Measurements from ENCODE around the gene ANKRD6.

Gene ANKRD6

GRCh38 chr6:89574910-89575561 is 142.1 kb downstream of the ANKRD6 start:
- no peak overlapping the region for H4K91ac ChIP-seq (ENCODE audit: low read depth, low read length, poor library complexity)
- no peak overlapping the region for H3K23ac ChIP-seq (ENCODE audit: low read depth, low read length, poor library complexity)
- no peak overlapping the region for H2BK120ac ChIP-seq (ENCODE audit: low read depth, low read length)
- H3K4me3 ChIP-seq (ENCODE audit: low read length in 2 of 2): no peak overlapping the region
- H3K18ac ChIP-seq (ENCODE audit: low read length): no peak overlapping the region
- WGBS, 2 donors (ENCODE audit: extremely low coverage in 2 of 2, insufficient read length in 2 of 2, insufficient replicate concordance in 1 of 2): no CpG with 5 or more reads among the region's 2 CpGs
- no peak overlapping the region for H2AFZ ChIP-seq (ENCODE audit: low read length)
- no peak overlapping the region for H2BK12ac ChIP-seq (ENCODE audit: low read length)
- H3K36me3 ChIP-seq (replicated peaks in 1 of 2; ENCODE audit: control insufficient read depth in 2 of 2, insufficient read depth in 2 of 2, low read length in 2 of 2): peaks cover 0 to under 1% of the 10 kb centered on the region in 2 donors
- no peak overlapping the region for H2BK5ac ChIP-seq (ENCODE audit: low read length)
- H3K4me2 ChIP-seq (ENCODE audit: insufficient read depth, low read length, poor library complexity, severe bottlenecking): no peak overlapping the region
- H3K9me3 ChIP-seq (replicated peaks in 1 of 2; ENCODE audit: control insufficient read depth in 2 of 2, insufficient read depth in 1 of 2, low read depth in 1 of 2, low read length in 2 of 2): no peaks in the 10 kb centered on the region
- no peak overlapping the region for H3K14ac ChIP-seq (ENCODE audit: low read length)
- H3K9ac ChIP-seq (ENCODE audit: low read depth, low read length, poor library complexity): no peak overlapping the region
- no peak overlapping the region for H3K27ac ChIP-seq (replicated peaks; ENCODE audit: low read length)
- H2AK5ac ChIP-seq (ENCODE audit: low read depth, low read length): no peak overlapping the region
- no peak for DNase-seq (ENCODE audit: low spot score)
- no peaks in the 10 kb centered on the region for H3K79me1 ChIP-seq (ENCODE audit: low read depth, low read length)
- no peaks in the 10 kb centered on the region for H3K27me3 ChIP-seq (ENCODE audit: control insufficient read depth in 3 of 3, insufficient read depth in 3 of 3, low read depth in 1 of 3, low read length in 3 of 3)
- no peak overlapping the region for H4K8ac ChIP-seq (ENCODE audit: low read depth, low read length)
- no peak overlapping the region for H2BK15ac ChIP-seq (ENCODE audit: low read length)
- no peak overlapping the region for H3K4ac ChIP-seq (ENCODE audit: low read length)
- H3K4me1 ChIP-seq (ENCODE audit: control insufficient read depth in 2 of 2, insufficient read depth in 1 of 2, low read depth in 1 of 2, low read length in 2 of 2): no peaks in the 10 kb centered on the region

- no peak overlapping the region for H2AK5ac ChIP-seq (ENCODE audit: low read depth, low read length)
- H2AFZ ChIP-seq (ENCODE audit: low read length): no peak overlapping the region
- no peak overlapping the region for H2BK5ac ChIP-seq (ENCODE audit: low read length)
- no peak overlapping the region for H2BK12ac ChIP-seq (ENCODE audit: low read length)
- no peak overlapping the region for H3K23ac ChIP-seq (ENCODE audit: low read depth, low read length, poor library complexity)
- WGBS, 2 donors (ENCODE audit: extremely low coverage in 2 of 2, insufficient read length in 2 of 2, insufficient replicate concordance in 1 of 2): no CpG with 5 or more reads among the region's 2 CpGs
- H2BK15ac ChIP-seq (ENCODE audit: low read length): no peak overlapping the region
- H4K8ac ChIP-seq (ENCODE audit: low read depth, low read length): no peak overlapping the region
- H2BK120ac ChIP-seq (ENCODE audit: low read depth, low read length): no peak overlapping the region
- H3K79me1 ChIP-seq (ENCODE audit: low read depth, low read length): no peaks in the 10 kb centered on the region
- no peaks in the 10 kb centered on the region for H3K36me3 ChIP-seq (replicated peaks in 1 of 2; ENCODE audit: control insufficient read depth in 2 of 2, insufficient read depth in 2 of 2, low read length in 2 of 2)
- no peaks in the 10 kb centered on the region for H3K9me3 ChIP-seq (replicated peaks in 1 of 2; ENCODE audit: control insufficient read depth in 2 of 2, insufficient read depth in 1 of 2, low read depth in 1 of 2, low read length in 2 of 2)
- H3K4me2 ChIP-seq (ENCODE audit: insufficient read depth, low read length, poor library complexity, severe bottlenecking): no peak overlapping the region
- no peaks in the 10 kb centered on the region for H3K27me3 ChIP-seq (ENCODE audit: control insufficient read depth in 3 of 3, insufficient read depth in 3 of 3, low read depth in 1 of 3, low read length in 3 of 3)
- H3K4ac ChIP-seq (ENCODE audit: low read length): no peak overlapping the region
- H3K4me1 ChIP-seq (ENCODE audit: control insufficient read depth in 2 of 2, insufficient read depth in 1 of 2, low read depth in 1 of 2, low read length in 2 of 2): no peaks in the 10 kb centered on the region
- no peak for DNase-seq (ENCODE audit: low spot score)
- H3K4me3 ChIP-seq (ENCODE audit: low read length in 2 of 2): no peak overlapping the region
- H3K9ac ChIP-seq (ENCODE audit: low read depth, low read length, poor library complexity): no peak overlapping the region
- H3K14ac ChIP-seq (ENCODE audit: low read length): no peak overlapping the region
- H4K91ac ChIP-seq (ENCODE audit: low read depth, low read length, poor library complexity): no peak overlapping the region
- no peak overlapping the region for H3K18ac ChIP-seq (ENCODE audit: low read length)
- H3K27ac ChIP-seq (replicated peaks; ENCODE audit: low read length): no peak overlapping the region
Measured at GRCh38 chr6:89575562-89575960, 142.6 kb downstream of the ANKRD6 start.

- Histone ChIP-seq H2BK15ac (ENCODE audit: low read length) (no peak overlapping the region), H2AFZ (ENCODE audit: low read length) (no peak overlapping the region), H3K79me1 (ENCODE audit: low read depth, low read length) (no peaks in the 10 kb centered on the region), H3K4me3 (ENCODE audit: low read length in 2 of 2) (no peak overlapping the region), H3K23ac (ENCODE audit: low read depth, low read length, poor library complexity) (no peak overlapping the region), H4K8ac (ENCODE audit: low read depth, low read length) (no peak overlapping the region), H3K18ac (ENCODE audit: low read length) (peak overlapping the region; percentile 76), H2BK5ac (ENCODE audit: low read length) (no peak overlapping the region), H4K91ac (ENCODE audit: low read depth, low read length, poor library complexity) (no peak overlapping the region), H3K27me3 (ENCODE audit: control insufficient read depth in 3 of 3, insufficient read depth in 3 of 3, low read depth in 1 of 3, low read length in 3 of 3) (no peaks in the 10 kb centered on the region), H2BK12ac (ENCODE audit: low read length) (peak overlapping the region; percentile 42), H3K4me2 (ENCODE audit: insufficient read depth, low read length, poor library complexity, severe bottlenecking) (no peak overlapping the region), H3K36me3 (replicated peaks in 1 of 2; ENCODE audit: control insufficient read depth in 2 of 2, insufficient read depth in 2 of 2, low read length in 2 of 2) (no peaks in the 10 kb centered on the region), H3K4me1 (ENCODE audit: control insufficient read depth in 2 of 2, insufficient read depth in 1 of 2, low read depth in 1 of 2, low read length in 2 of 2) (peaks cover 0 to 12% of the 10 kb centered on the region in 2 donors), H2BK120ac (ENCODE audit: low read depth, low read length) (no peak overlapping the region), H3K14ac (ENCODE audit: low read length) (no peak overlapping the region), H3K4ac (ENCODE audit: low read length) (no peak overlapping the region), H2AK5ac (ENCODE audit: low read depth, low read length) (no peak overlapping the region), H3K27ac (replicated peaks; ENCODE audit: low read length) (peak overlapping the region; percentile 79), H3K9me3 (replicated peaks in 1 of 2; ENCODE audit: control insufficient read depth in 2 of 2, insufficient read depth in 1 of 2, low read depth in 1 of 2, low read length in 2 of 2) (no peaks in the 10 kb centered on the region), H3K9ac (ENCODE audit: low read depth, low read length, poor library complexity) (no peak overlapping the region)
- WGBS, 2 donors (ENCODE audit: extremely low coverage in 2 of 2, insufficient read length in 2 of 2, insufficient replicate concordance in 1 of 2): no CpG with 5 or more reads among the region's 3 CpGs
- DNase-seq (ENCODE audit: low spot score): no peak
Measured at GRCh38 chr6:89580997-89581666, 148.2 kb downstream of the ANKRD6 start.

GRCh38 chr6:89581689-89582088 is 148.7 kb downstream of the ANKRD6 start:
- H3K36me3 ChIP-seq (replicated peaks in 1 of 2; ENCODE audit: control insufficient read depth in 2 of 2, insufficient read depth in 2 of 2, low read length in 2 of 2): no peaks in the 10 kb centered on the region
- DNase-seq (ENCODE audit: low spot score): no peak
- peak overlapping the region; percentile 79 for H3K27ac ChIP-seq (replicated peaks; ENCODE audit: low read length)
- no peak overlapping the region for H3K23ac ChIP-seq (ENCODE audit: low read depth, low read length, poor library complexity)
- no peaks in the 10 kb centered on the region for H3K9me3 ChIP-seq (replicated peaks in 1 of 2; ENCODE audit: control insufficient read depth in 2 of 2, insufficient read depth in 1 of 2, low read depth in 1 of 2, low read length in 2 of 2)
- no peak overlapping the region for H2BK5ac ChIP-seq (ENCODE audit: low read length)
- no peaks in the 10 kb centered on the region for H3K79me1 ChIP-seq (ENCODE audit: low read depth, low read length)
- no peak overlapping the region for H3K14ac ChIP-seq (ENCODE audit: low read length)
- no peak overlapping the region for H3K4me2 ChIP-seq (ENCODE audit: insufficient read depth, low read length, poor library complexity, severe bottlenecking)
- no peak overlapping the region for H2BK120ac ChIP-seq (ENCODE audit: low read depth, low read length)
- H3K4me3 ChIP-seq (ENCODE audit: low read length in 2 of 2): no peak overlapping the region
- H2BK12ac ChIP-seq (ENCODE audit: low read length): no peak overlapping the region
- WGBS, 2 donors (ENCODE audit: extremely low coverage in 2 of 2, insufficient read length in 2 of 2, insufficient replicate concordance in 1 of 2): no CpG with 5 or more reads among the region's 4 CpGs
- H2AK5ac ChIP-seq (ENCODE audit: low read depth, low read length): no peak overlapping the region
- no peak overlapping the region for H3K18ac ChIP-seq (ENCODE audit: low read length)
- no peak overlapping the region for H3K9ac ChIP-seq (ENCODE audit: low read depth, low read length, poor library complexity)
- H4K8ac ChIP-seq (ENCODE audit: low read depth, low read length): no peak overlapping the region
- no peak overlapping the region for H3K4ac ChIP-seq (ENCODE audit: low read length)
- no peaks in the 10 kb centered on the region for H3K27me3 ChIP-seq (ENCODE audit: control insufficient read depth in 3 of 3, insufficient read depth in 3 of 3, low read depth in 1 of 3, low read length in 3 of 3)
- no peak overlapping the region for H2AFZ ChIP-seq (ENCODE audit: low read length)
- no peak overlapping the region for H4K91ac ChIP-seq (ENCODE audit: low read depth, low read length, poor library complexity)
- peaks cover 0 to 12% of the 10 kb centered on the region in 2 donors for H3K4me1 ChIP-seq (ENCODE audit: control insufficient read depth in 2 of 2, insufficient read depth in 1 of 2, low read depth in 1 of 2, low read length in 2 of 2)
- H2BK15ac ChIP-seq (ENCODE audit: low read length): no peak overlapping the region
